Upper lobe of left lung (tissue), 6 donors: ENCODE data around the gene SLC8A3. TPM values are rescaled to one million over a fixed set of nuclear protein-coding genes. Genes with fewer than 3 reads are reported as not detected.
A peak's percentile ranks its signal among the peaks of the same experiment; 100 is the strongest.
"Not testable (repeated sequence)": the region's sequence is repeated elsewhere in the genome, so short reads cannot be mapped to it uniquely, and the experiment has no call there.

Experiments used
- ATAC-seq, 2 donors: fragments of 200-7000 bp; cut with Tn5 transposase; one replicate each; pipeline ENCODE4 v1.9.1; 2022; ENCODE audit warnings: mild to moderate bottlenecking in 2 of 2, moderate library complexity in 2 of 2; ENCODE audit not compliant: low FRiP score in 2 of 2
- DNase-seq, 2 donors: peaks; one replicate each; pipeline ENCODE4 v3.0.0-alpha.2; 2019 to 2020
- H3K27ac ChIP-seq, 4 donors: fragments of 200-600 bp; sonication (generic); one replicate each; pipeline ENCODE4 v1.5.1; 2016 to 2019
- H3K27me3 ChIP-seq, 4 donors: fragments of 200-600 bp; sonication (generic); one replicate each; pipeline ENCODE4 v1.5.1; 2017 to 2019
- H3K36me3 ChIP-seq, 4 donors: fragments of 200-600 bp; sonication (generic); one replicate each; pipeline ENCODE4 v1.5.1; 2016 to 2019
- H3K4me1 ChIP-seq, 4 donors: fragments of 200-600 bp; sonication (generic); one replicate each; pipeline ENCODE4 v1.5.1; 2018 to 2019
- H3K4me3 ChIP-seq, 4 donors: fragments of 200-600 bp; sonication (generic); one replicate each; pipeline ENCODE4 v1.5.1; 2017 to 2019; ENCODE audit warnings: mild to moderate bottlenecking in 2 of 4, moderate library complexity in 1 of 4
- H3K9me3 ChIP-seq, 4 donors: fragments of 200-600 bp; sonication (generic); one replicate each; pipeline ENCODE4 v1.5.1; 2018 to 2019
- CTCF ChIP-seq, 6 experiments: fragments of 450-650 bp in 4 of 6; fragments of 200-600 bp in 2 of 6; sonication (generic) in 2 of 6; IDR thresholded peaks; one replicate each; pipeline ENCODE4 v1.5.1; 2016 to 2019; ENCODE audit warnings: antibody characterized with exemption in 6 of 6
- EP300 ChIP-seq, 4 donors: sonication (generic); formaldehyde crosslinking; IDR thresholded peaks; one replicate each; pipeline ENCODE4 v1.5.1; 2017; ENCODE audit warnings: antibody characterized with exemption in 4 of 4, control low read depth in 2 of 4
- POLR2A ChIP-seq, 4 donors: fragments of 450-650 bp; IDR thresholded peaks; one replicate each; pipeline ENCODE4 v1.5.1; 2016 to 2017; ENCODE audit warnings: antibody characterized with exemption in 4 of 4, mild to moderate bottlenecking in 2 of 4
- POLR2AphosphoS5 ChIP-seq, 2 donors: sonication (generic); formaldehyde crosslinking; IDR thresholded peaks; one replicate each; pipeline ENCODE4 v1.5.1; 2017; ENCODE audit warnings: antibody characterized with exemption in 2 of 2
- WGBS, 2 donors: methylation state at CpG; one replicate each; pipeline ENCODE4 v1.1.5; 2017 to 2018; 5-methylcytosine and 5-hydroxymethylcytosine counted together
- total RNA-seq, 6 donors: library from RNA; depleted of rRNA in 4 of 6; stranded (reverse); fragments of >200 nt in 4 of 6; gene quantifications; one replicate each; pipeline versions ENCODE4 v1.1.0 to v1.2.1, GENCODE V29; 2016 to 2021
- donor health status: DM: no; HTN: no; CAD: no; lungs with moderate emphysema.
- donor health status: DM: no; HTN: yes; CAD: no; lungs with severe emphysema.

Gene SLC8A3
- 1 to 10 TPM in 3 of 6 donors, under 1 TPM in 3; 0.49 to 1.4 (median 1.0) TPM for total RNA-seq

GRCh38 chr14:70188659-70189455 lies at the start of gene SLC8A3:
Gene SLC8A3 (minus strand): TSS chr14:70188951. CDS start chr14:70168422, 20,529 bp downstream.
- Histone ChIP-seq H3K9me3 (no peaks in the 10 kb centered on the region), H3K36me3 (no peaks in the 10 kb centered on the region), H3K4me1 (peaks cover 20 to 29% (median 24%) of the 10 kb centered on the region in 4 donors), H3K4me3 (peak within 1 kb of the TSS; percentile 36 to 59 (median 48)), H3K27ac (peak within 1 kb of the TSS in 2 of 4 donors; percentile 8 to 26), H3K27me3 (peaks cover 0 to 17% (median 12%) of the 10 kb centered on the region in 4 donors)
- ATAC-seq = peak in 1 of 2 donors; percentile 27
- WGBS, 2 donors = 0 to 1% methylated on average over 2 to 74 of the region's 83 CpGs
- TF ChIP-seq CTCF (IDR thresholded peaks at IDR 0.05) = no peak
- TF ChIP-seq POLR2AphosphoS5 (IDR thresholded peaks at IDR 0.05) = no peak
- TF ChIP-seq POLR2A (IDR thresholded peaks at IDR 0.05) = no peak
- no peak for TF ChIP-seq EP300 (IDR thresholded peaks at IDR 0.05)
- DNase-seq = peak in 1 of 2 donors; percentile 88

- TF ChIP-seq POLR2A (IDR thresholded peaks at IDR 0.05) (no peak), EP300 (IDR thresholded peaks at IDR 0.05) (no peak), POLR2AphosphoS5 (IDR thresholded peaks at IDR 0.05) (no peak), CTCF (IDR thresholded peaks at IDR 0.05) (no peak)
- no peak for ATAC-seq
- H3K4me3 ChIP-seq = no peak overlapping the region
- H3K4me1 ChIP-seq = no peaks in the 10 kb centered on the region
- 61 to 85% methylated on average over 3 of the region's 3 CpGs for WGBS, 2 donors
- H3K27ac ChIP-seq = no peak overlapping the region
- H3K9me3 ChIP-seq = no peaks in the 10 kb centered on the region
- no peaks in the 10 kb centered on the region for H3K36me3 ChIP-seq
- H3K27me3 ChIP-seq = no peaks in the 10 kb centered on the region
- DNase-seq = no peak
Measured at GRCh38 chr14:70237710-70238109, 49.0 kb upstream of the SLC8A3 start.

- H3K4me1 ChIP-seq = no peaks in the 10 kb centered on the region
- ATAC-seq = peak; percentile 17 to 29
- H3K4me3 ChIP-seq = no peak overlapping the region
- H3K9me3 ChIP-seq = no peaks in the 10 kb centered on the region
- H3K27me3 ChIP-seq = no peaks in the 10 kb centered on the region
- DNase-seq = peak in 1 of 2 donors; percentile 77
- WGBS, 2 donors = 88 to 90% methylated on average over 33 to 56 of the region's 61 CpGs
- H3K36me3 ChIP-seq = no peaks in the 10 kb centered on the region
- no peak overlapping the region for H3K27ac ChIP-seq
- TF ChIP-seq POLR2AphosphoS5 (IDR thresholded peaks at IDR 0.05) = no peak
- TF ChIP-seq CTCF (IDR thresholded peaks at IDR 0.05) = no peak
- TF ChIP-seq POLR2A (IDR thresholded peaks at IDR 0.05) = no peak
- no peak for TF ChIP-seq EP300 (IDR thresholded peaks at IDR 0.05)
Measured at GRCh38 chr14:70234066-70234950, 45.6 kb upstream of the SLC8A3 start.

GRCh38 chr14:70231756-70232544 lies 43.2 kb upstream of the SLC8A3 start:
- not testable (repeated sequence) for ATAC-seq, H3K4me3 ChIP-seq, H3K9me3 ChIP-seq, H3K36me3 ChIP-seq, DNase-seq, H3K27ac ChIP-seq, H3K27me3 ChIP-seq, H3K4me1 ChIP-seq
- WGBS, 2 donors = 80 to 85% methylated on average over 14 of the region's 14 CpGs

GRCh38 chr14:70229877-70230640 lies 41.3 kb upstream of the SLC8A3 start:
- 79 to 81% methylated on average over 5 to 9 of the region's 9 CpGs for WGBS, 2 donors
- not testable (repeated sequence) for H3K4me1 ChIP-seq, H3K27ac ChIP-seq, H3K9me3 ChIP-seq, ATAC-seq, H3K4me3 ChIP-seq, H3K36me3 ChIP-seq, H3K27me3 ChIP-seq
- DNase-seq = peak in 1 of 2 donors; percentile 9
